Fibroblast of lung (primary cell): ENCODE measurements around the gene HPS3.

Experiments used
- EZH2 ChIP-seq: IDR thresholded peaks from 2 replicates; pipeline ENCODE4 v1.5.1; 2012; ENCODE audit warnings: low read length, control low read depth, mild to moderate bottlenecking; ENCODE audit errors: missing control alignments
- TF ChIP-seq, protein P1 (sequence below), 2 donors: IDR thresholded peaks in 1 of 2; conservative IDR thresholded peaks in 1 of 2; 1 replicate in 1 of 2; 2 replicates in 1 of 2; pipeline ENCODE4 v1.5.1; 2011 to 2012; ENCODE audit warnings: low read length in 2 of 2, control low read depth in 1 of 2, inconsistent platforms in 1 of 2, low read depth in 1 of 2, mild to moderate bottlenecking in 1 of 2

DNA sequence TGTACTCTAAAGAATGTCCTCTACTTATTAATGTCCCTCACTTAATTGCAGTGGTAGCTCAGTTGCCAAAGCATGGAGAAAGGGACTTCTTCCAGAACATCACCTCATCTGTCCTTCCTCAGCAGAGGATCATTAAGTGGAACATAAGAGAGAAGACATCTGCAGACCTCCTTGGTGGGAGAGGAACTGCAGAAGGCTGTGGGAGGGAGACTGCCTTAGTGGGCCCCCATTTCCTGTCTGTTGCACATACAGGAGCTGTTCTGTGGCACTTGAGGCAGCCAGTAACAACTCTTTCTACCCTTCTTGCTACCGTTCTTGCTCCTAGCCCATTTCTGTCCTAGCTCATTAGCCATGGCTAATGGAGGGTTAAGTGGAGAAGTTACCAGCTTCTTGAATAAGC, 33.6 kb downstream of the HPS3 start:
- TF ChIP-seq, protein P1, sequence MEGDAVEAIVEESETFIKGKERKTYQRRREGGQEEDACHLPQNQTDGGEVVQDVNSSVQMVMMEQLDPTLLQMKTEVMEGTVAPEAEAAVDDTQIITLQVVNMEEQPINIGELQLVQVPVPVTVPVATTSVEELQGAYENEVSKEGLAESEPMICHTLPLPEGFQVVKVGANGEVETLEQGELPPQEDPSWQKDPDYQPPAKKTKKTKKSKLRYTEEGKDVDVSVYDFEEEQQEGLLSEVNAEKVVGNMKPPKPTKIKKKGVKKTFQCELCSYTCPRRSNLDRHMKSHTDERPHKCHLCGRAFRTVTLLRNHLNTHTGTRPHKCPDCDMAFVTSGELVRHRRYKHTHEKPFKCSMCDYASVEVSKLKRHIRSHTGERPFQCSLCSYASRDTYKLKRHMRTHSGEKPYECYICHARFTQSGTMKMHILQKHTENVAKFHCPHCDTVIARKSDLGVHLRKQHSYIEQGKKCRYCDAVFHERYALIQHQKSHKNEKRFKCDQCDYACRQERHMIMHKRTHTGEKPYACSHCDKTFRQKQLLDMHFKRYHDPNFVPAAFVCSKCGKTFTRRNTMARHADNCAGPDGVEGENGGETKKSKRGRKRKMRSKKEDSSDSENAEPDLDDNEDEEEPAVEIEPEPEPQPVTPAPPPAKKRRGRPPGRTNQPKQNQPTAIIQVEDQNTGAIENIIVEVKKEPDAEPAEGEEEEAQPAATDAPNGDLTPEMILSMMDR (conservative IDR thresholded peaks at IDR 0.05 in 1 of 2, IDR thresholded peaks at IDR 0.05 in 1 of 2; ENCODE audit: low read depth in 1 of 2, low read length in 2 of 2) = no peak
- TF ChIP-seq EZH2 = no peak
